GM23338 (cell line): Measurements from ENCODE around the gene TMEM187.
"Not testable (repeated sequence)": the region's sequence is repeated elsewhere in the genome, so short reads cannot be mapped to it uniquely, and the experiment has no call there.

Experiments
- CREB1 ChIP-seq: fragments of 250-450 bp; sonication (Bioruptor Pico); IDR thresholded peaks from 2 replicates; pipeline ENCODE4 v1.5.0; 2020; ENCODE audit warnings: low read depth, mild to moderate bottlenecking, moderate library complexity
- CTCF ChIP-seq, 2 experiments: fragments of 200-600 bp in 1 of 2; sonication (generic) in 1 of 2; conservative IDR thresholded peaks; 2 replicates each; pipeline versions ENCODE4 v1.5.1 to v1.6.1; 2016 to 2017; ENCODE audit warnings: antibody characterized with exemption in 2 of 2, low read depth in 2 of 2, mild to moderate bottlenecking in 2 of 2, moderate library complexity in 1 of 2
- EZH2 ChIP-seq: fragments of 200-600 bp; sonication (generic); IDR thresholded peaks from one replicate; pipeline ENCODE4 v1.8.0; 2017; ENCODE audit warnings: antibody characterized with exemption, mild to moderate bottlenecking, low read depth; ENCODE audit not compliant: unreplicated experiment
- POLR2AphosphoS5 ChIP-seq: IDR thresholded peaks from 2 replicates; pipeline ENCODE4 v1.6.1; 2016; ENCODE audit warnings: antibody characterized with exemption, low read depth

- not testable (repeated sequence) for TF ChIP-seq CTCF (conservative IDR thresholded peaks at IDR 0.05; ENCODE audit: low read depth in 2 of 2); POLR2AphosphoS5; EZH2; CREB1 (CRISPR knock-in tag)
These were observed 21.8 kb downstream of the TMEM187 start for GRCh38 chrX:153994398-153994797.
